AG08395 (cell line): ENCODE results near the gene SPTAN1.
"Not testable (repeated sequence)": the region's sequence is repeated elsewhere in the genome, so short reads cannot be mapped to it uniquely, and the experiment has no call there.

Experiments
- DNase-seq: peaks from one replicate; pipeline ENCODE4 v3.0.0; 2012; ENCODE audit warnings: mixed read lengths, low spot score

The SPTAN1 gene

DNA sequence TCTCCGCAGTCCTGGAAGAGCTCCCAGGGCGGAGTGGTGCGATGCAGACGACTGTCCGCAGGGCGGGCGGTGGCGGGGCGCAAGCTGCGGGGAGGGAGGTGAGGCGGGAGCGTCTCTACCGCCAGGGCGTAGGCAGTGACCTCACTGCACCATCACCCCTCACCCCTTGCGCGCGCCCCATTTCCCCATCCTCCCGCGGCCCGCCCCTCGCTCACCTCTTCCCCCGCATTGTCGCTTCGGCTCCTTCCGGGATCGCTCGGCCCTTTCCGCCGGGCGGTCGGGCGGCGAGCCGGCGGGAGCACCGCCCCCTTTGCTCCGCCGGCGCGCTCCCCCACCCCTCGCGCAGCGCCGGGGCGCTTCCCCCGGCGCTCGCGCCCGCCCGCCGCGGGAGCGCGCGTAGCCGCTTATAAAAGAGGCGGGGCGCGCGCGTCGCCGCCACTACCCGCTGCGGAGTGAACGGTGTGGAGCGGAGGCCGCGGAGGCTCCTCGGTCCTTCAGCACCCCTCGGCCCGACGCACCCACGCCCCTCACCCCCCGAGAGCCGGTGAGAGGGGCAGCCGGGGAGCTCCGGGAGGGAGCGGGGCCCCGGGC, at the start of gene SPTAN1:
Gene SPTAN1, plus strand, starts transcription at position 435 of the 591 bp plus-strand sequence. CDS start 14,154 bp downstream, outside the sequence.
- DNase-seq: peak; percentile 97

DNA sequence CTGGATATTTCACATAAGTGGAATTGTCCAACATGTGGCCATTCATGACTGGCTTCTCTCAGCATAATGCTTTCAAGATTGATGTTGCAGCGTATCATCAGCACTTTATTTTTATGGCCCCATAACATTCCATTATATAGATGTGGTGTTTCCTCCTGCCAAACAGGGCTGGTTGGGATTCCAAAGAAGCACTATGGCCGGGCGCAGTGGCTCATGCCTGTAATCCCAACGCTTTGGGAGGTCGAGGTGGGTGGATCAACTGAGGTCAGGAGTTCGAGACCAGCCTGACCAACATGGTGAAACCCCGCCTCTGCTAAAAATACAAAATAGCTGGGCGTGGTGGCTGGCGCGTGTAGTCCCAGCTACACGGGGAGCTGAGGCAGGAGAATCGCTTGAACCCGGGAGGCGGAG, 49.0 kb upstream of the SPTAN1 start:
- DNase-seq: not testable (repeated sequence)

DNA sequence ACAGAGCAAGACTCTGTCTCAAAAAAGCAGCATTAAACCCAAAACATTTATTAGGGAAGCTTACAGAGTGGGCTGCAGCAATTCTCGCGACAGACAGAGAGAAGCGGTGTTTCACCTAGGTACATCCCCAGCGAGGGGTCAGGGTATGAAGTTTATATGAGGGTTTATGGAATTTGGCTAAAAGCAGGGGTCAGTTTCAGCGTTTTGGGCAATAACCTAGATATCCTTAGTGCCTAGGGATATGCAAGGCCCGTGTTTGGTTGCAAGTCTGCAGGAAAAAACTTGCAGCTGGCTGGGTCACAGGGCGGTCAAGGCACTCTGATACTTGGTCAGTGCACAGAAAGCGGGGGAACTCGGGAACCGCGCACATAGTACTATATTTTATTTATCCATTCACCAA, 48.5 kb upstream of the SPTAN1 start:
- peak; percentile 30 for DNase-seq

DNA sequence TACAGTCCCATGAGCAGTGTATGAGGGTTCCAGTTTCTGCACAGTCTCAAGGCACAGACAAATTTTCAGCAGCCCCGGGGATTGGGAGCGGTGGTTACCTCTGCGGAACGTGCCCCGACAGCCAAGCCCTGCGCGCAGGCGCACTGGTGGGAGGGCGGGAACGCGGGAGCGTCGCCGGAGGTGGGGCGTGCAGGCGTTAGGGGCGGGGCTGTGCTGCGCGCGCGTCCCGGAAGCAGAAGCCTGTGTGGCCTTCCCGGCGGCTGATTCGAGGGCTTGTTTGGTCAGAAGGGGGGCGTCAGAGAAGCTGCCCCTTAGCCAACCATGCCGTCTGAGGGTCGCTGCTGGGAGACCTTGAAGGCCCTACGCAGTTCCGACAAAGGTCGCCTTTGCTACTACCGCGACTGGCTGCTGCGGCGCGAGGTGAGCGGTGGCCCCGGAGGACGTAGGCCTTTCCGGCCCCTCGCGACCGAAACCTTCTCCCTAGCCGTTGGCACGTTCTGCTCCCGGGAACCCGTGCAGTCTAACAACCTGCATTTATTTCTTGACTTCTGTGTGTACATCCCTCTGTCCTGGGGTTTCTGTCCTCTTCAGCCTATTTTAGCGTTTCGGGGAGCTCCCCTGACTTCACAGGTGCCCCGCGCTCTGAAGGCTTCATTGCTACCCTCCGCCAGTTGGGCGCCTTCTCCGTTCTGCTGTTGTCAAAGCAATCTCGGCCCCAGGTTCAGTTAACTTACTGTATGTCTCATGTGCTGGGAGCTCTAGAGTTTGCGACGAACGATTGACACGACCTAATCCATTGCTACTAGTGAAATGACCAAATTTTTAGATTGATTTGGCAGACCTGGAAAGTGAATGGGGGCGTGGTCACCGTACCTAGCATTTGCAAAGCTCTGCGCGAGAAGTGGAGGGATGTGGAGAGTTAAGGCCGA, 47.6 kb upstream of the SPTAN1 start, which contains the start of gene GLE1:
Gene GLE1, plus strand, starts transcription at position 235 of the 929 bp plus-strand sequence. Its CDS starts 87 bp downstream, at position 322.
- peak; percentile 100 for DNase-seq

DNA sequence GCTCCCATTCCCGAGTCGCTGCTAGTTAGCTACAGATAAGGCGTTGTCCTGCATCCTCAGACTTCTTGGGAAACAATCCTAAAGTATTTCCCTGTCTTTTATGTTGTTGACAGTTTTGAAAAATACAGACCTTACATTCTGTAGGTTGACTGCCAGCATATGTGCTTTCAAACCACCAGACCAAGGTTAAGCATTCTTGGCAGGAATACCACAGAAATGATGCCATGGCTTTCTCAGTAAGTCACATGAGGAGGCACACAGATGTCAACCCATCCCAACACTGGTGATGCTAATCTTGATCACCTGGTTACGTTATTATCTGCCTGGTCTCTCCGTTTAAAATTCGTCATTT, 47.0 kb upstream of the SPTAN1 start:
- peak; percentile 38 for DNase-seq

DNA sequence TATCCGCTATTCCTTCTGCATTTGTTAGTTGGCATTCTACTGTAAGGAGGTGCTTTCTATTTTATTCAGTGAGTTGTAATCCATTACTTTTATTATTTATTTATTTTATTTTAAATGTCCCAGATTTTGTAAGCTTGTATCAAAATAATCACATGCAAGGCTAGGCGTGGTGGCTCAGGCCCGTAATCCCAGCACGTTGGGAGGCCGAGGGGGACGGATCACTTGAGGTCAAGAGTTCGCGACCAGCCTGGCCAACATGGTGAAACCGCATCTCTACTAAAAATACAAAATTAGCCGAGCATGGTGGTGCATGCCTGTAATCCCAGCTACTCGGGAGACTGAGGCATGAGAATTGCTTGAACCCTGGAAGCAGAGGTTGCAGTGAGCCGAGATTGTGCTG, 46.5 kb upstream of the SPTAN1 start:
- DNase-seq: not testable (repeated sequence)

DNA sequence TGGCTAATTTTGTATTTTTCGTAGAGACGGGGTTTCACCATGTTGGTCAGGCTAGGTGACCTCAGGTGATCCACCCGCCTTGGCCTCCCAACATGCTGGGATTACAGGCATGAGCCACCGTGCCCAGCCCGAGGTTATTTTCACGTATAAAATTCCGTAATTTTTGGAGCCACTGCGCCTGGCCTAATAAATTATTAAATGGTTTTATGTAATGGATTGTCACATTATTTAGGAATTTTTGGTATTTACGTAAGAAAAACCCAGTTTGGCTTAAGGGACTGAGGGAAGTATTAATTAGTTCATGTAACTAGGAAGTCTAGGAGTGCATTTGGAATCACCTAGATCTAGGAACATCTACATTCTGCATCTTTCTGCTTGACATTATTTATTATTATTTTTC, 39.6 kb upstream of the SPTAN1 start:
- DNase-seq: no peak

DNA sequence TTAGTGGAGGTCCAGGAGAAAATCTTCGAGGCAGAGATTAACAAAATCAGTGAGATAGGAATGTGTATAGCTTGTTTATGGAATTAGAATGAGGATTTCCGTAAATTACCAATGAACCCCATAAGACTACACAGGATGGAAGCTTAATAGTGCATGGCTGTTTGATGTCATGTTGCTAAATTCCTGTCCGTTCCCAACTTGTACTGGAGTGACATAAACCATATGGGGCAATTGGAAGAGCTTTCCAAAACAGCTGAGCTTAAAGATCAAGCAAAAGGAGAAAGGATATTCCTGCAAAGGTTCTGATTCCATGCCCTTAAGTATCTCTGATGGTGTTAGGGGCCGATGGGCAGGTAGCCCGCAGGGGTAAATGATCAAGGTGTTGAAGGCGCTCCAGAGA, 30.4 kb upstream of the SPTAN1 start:
- DNase-seq: no peak

DNA sequence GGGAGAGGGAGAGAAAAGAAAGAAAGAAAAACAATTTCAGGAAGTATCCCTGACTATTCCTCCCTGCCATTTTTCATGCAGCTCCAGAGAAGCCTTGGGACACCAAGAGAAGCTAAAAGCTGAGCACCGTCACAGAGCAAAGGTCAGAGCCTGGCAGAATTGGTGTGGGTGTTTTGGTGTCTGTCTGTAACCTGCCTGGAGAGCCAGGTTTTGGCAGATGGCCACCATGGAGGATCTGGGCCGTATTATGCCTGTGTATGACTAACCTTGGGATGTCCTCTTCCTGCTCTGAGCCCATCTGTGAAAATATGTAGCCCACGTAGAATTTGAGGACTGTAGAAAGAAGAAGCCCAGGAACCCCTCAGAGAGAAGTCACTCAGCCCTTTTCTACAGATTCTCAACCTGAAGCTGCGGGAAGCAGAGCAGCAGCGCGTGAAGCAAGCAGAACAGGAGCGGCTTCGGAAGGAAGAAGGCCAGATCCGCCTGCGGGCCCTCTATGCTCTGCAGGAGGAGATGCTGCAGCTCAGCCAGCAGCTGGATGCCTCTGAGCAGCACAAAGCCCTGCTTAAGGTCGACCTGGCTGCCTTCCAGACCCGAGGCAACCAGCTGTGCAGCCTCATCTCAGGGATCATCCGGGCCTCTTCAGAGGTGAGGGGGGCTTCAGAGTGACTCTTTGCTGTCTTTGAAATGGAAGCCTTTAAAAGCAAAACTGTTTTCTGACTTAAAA, 29.0 kb upstream of the SPTAN1 start:
- peak; percentile 31 for DNase-seq

DNA sequence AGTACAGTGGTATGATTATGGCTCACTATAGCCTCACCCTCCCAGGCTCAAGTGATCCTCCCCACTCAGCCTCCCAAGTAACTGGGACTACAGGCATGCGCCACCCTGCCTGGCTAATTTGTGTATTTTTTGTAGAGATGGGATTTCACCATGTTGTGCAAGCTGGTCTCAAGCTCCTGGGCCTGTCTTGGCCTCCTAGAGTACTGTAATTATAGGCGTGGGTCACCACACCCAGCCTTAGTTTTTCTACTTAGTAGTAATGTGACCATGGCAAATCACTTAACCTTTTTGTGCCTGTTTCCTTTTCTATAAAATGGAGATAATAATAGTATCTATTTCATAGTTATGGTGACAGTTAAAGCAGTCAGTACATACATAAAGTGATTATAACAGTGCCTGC, 25.7 kb upstream of the SPTAN1 start:
- no peak for DNase-seq

DNA sequence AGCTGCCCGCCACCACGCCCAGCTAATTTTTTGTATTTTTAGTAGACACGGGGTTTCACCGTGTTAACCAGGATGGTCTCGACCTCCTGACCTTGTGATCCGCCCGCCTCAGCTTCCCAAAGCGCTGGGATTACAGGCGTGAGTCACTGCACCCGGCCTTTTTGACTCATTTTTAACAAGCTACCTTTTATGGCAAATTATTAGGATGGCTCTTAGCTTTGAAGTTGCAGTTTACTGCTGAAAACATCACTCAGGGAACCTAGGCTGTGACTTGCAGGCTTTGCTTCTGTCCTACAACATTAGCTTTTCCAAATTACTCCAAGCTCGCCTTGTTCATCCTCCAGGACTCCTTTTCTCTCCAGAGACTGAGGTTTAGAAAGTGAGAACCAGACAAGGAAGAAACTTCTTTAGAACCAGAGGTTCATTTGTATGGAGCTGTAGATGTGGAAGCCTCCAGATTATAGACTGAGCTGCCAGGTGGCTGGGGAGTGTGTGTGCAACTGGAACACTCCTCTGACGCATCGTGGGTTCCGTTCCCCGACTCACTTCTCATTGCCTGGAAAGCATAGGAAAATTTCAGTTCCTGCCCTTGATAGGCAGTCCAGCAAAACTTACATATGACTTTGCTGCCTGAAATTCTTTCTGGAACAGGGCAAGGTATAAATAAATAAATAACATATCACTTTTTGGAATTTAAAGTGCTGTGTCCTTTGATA, 23.8 kb upstream of the SPTAN1 start:
- DNase-seq: no peak

DNA sequence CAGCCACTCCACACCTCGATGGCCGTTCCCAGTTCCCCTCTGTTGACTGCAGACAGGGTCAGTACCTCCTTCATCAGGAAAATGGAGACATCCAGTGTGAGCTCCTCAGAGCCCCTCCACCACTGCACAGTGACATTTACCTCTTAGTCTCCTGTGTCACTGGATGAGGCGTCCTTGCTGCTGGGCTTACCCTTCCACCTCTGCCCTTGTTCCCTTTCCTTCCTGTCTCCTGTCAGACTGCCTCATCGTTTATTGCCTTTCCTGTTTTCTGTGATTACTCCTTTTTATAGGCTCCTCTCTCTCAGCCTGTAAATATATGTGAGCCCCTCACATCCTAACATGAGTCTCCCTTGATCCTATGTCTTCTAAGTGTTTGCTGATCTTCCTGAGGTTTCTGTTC, 23.2 kb upstream of the SPTAN1 start:
- DNase-seq: no peak

DNA sequence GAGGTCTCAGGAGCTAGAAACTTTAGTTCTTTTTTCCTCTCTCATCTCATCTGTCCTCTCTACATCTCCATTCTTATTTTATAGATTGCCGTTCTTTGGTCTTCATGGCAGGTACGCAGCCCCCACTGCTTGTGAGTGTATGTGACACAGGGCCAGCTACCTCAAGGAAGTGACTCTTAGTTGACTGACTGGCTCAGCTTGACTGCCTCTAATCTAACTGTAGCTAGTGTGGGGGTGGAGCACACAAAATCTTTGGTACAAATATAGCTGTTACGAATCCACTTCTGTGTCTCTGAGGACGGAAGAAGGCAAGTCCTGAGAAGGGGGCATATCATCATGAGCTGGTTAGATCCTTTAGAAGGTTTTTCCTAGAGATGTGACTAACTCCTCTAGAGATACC, 19.8 kb upstream of the SPTAN1 start:
- DNase-seq: no peak

DNA sequence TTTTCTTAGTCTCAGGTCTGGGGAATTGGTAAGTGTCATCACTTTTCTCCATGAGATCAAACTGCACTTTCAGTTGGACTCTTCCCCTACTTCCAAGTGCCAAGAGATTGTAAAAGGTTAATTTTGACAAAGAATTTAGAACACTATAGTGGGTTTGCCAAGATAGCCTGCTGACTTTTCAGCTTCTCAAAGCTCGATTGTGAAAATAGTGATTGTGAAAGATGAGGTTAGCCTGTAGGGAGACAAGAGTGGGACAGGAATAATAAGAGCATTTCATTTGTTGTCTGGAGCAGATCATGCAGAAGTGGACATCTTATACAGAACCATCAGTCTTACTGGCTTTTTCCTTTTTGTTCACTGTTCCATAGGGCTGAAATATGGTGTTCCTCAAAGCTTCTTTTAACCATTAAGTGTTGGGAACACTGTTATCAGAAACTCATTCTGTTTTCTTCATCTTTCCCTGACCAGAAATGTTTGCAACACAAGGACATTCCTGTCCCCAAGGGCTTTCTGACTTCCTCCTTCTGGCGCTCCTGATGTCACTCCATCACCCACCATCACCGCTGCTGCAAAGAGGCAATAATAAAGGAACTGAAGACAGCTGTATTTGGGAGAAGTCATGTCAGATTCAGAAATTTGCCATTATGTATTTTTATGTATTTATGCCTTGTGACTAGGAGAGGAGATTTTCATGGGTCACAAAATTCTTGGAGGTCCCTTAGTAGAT, 11.6 kb upstream of the SPTAN1 start:
- no peak for DNase-seq

DNA sequence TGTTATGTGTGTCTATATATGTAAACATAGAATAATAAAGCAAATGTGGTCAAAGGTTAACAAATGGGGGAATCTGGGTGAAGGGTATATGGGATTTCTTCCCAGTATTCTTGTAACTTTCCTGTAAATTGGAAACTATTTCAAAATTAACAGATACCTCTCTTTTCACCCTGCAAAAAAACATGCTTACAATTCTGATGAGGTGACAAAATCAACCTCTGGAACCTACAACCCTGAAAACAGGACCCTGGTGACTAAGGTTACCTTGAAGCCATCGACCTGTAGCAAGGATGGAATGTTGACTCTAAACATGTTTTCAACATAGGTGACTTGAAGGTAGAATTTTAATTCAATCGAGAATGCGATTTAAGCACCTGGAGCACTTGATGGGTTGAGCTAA, 5.9 kb upstream of the SPTAN1 start:
- DNase-seq: no peak

DNA sequence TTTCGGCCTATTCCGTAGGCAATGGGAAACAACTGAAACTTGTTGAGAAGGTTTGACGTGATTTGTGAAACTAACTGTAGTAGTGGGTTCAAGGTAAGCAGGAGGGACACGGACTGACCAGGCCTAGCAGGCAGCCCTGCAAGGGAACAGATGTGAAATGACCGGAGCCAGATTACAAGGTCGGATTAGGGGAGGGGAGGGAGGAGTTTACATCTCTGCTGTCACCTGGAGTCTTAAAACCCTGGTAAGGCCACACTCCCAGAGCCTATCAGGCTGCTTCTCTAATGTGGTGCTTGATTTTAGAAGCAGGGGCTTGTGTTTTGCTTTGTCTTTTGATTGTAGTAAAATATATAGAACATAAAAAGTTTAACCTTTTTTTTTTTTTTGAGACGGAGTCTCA, 3.5 kb upstream of the SPTAN1 start:
- DNase-seq: no peak

DNA sequence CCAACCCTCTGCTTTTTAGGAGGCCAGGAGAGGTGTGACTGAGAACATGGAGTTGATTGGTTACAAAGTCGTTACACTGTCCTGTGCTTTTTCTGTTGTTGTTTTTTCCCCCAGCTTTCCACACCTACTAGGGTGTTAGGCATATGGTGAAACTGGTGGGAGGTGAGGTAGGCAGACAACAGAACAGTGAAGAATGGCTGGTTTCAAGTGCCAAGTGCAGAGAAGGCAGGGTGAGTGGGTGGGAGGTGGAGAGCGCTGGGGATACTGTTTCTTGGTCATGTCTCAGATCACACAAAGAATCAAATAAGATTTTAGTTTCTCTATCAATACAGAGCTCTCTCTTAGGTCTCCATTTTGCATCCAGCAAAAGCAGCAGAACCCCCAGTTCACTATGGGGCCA, 2.2 kb upstream of the SPTAN1 start:
- no peak for DNase-seq

DNA sequence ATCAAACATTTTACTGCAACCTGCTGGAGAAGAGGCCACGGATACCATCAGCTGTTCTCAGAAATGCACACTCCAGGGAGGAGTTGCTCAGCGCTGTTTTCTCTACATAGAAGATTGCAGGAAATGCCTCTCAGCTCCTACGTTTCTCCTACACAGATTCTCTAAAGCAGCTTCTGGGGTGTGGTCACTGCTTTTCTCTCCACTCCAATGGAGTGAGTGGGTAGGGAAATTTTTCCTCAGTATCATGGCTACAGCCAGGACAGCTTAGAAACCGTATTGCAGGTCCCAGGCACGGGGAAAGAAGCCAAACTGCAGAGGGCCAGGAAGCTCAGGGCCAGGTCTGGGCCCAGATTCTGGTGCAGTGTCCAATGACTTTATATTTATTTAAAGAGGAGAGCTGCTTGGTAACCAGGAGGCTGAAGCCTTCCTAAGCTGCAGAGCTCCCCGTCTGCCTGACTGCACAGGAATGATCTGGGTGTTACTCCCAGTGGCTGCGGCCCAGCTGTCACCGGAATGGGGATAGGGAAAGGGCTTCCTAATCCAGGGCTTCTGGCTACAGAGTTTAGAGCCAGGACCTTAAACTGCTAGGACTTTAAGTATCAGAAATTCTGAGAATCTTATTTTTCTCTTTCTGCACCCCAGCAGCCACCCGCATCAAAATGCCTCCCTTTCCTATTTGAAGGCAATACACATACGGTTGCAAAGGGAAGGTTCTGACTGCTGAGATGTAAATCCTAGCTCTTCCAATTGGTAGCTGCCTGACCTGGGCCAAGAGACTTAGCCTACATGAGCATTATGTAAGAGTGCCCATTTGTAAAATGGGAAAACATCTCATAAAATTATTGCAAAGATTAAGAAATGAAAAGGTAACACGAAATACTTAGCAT, 1.4 kb upstream of the SPTAN1 start:
- DNase-seq: peak; percentile 31

DNA sequence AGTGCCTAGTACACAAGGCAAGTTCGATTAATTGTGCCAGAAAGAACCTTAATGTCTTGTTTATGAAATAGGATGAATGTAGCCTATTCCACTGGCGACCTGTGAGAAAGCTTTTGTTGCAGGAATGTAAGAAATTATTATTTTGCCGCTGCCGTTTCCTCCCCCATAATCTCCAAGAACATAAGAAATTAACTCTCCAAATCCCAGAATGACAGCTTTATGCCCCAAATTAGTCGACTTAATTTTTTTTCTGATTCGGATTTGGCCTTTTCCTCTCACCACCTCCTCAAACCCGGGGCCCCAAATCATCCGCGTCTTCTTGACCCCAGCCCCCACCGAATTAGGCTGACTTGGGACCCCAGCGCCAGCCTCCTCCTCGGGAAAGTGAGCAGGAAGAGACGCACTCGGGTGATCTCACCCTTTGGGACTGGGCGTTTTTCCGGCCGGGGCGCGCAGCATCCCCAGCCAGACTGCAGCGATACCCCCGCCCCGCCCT, 682 bp upstream of the SPTAN1 start:
- no peak for DNase-seq

DNA sequence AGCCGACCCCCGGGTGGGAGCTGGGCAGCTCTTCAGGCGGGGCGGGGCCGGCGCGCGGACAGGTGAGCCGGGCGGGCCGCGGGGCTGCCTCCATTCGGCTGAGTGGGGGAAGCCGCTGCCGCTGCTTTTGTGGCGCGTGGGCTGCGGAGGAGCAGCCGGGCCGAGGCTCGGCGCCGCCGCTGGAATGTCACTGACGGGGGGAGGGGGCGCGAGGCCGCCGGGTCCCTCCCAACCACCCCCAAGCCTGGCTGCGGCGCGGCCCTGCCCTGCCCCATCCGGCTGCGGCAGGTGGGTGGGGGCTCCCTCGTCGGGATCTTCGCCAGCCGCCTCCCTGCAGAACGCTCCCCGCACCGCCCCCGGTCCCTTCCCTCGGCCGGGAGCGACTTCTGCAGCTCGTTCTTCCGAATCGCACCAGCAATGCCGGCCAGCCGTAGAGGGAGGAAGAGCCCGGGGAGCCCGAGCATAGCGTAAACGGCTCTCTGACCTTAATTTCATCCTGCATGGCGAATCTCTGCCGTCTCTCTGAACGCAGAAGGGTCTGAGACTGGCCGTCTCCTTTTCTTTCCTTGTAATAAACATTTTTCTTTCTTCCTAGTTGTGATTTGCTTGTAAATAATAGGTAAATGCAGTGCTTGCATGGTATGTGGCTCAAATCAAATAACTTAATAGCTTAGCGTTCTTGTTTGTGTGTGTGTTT, 505 bp downstream of the SPTAN1 start:
- no peak for DNase-seq
